ENCODE data around the gene LRRC66. TPM values are rescaled to one million over a fixed set of nuclear protein-coding genes. Genes with fewer than 3 reads are reported as not detected.

LRRC66 gene
- total and polyA plus RNA-seq, 2 experiments from 2014 or later: 0.24 TPM; not detected in 1

DNA sequence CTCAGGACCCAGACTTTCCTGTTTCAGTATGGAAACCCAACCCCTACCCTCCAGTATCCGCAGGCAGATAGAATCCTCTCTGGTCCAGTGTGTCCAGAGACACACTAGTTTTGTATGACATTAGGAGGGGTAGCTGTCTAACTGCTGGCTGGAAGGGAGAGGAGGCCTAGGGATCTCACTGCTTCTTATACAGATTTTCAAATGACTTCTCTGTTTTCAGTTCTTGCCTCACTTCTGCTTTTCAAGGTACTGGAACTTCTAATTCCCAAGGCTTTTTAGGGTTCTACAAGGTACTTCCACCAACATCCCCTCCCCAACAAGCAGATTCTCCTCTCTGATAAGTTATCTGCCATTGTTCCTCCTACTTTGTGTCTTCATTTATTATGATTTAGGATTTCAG lies 11.8 kb upstream of the LRRC66 start:
- no peak overlapping the region for H2AFZ ChIP-seq
- Mint-ChIP-seq H3K4me3 (no peak overlapping the region), H3K4me1 (peaks cover 12% of the 10 kb centered on the region; the same call in 2 of the 3 replicates), H3K9me3 (peaks cover 2% of the 10 kb centered on the region; the same call in 2 of the 3 replicates), H3K36me3 (ENCODE audit: low read depth) (peaks cover 43% of the 10 kb centered on the region), H3K27ac (no peak overlapping the region), H3K27me3 (ENCODE audit: insufficient read depth, low read depth, poor library complexity) (no peaks in the 10 kb centered on the region)
- no peak for TF ChIP-seq ZNF114 (CRISPR knock-in tag; IDR thresholded peaks at IDR 0.05)
- TF ChIP-seq NANOG (IDR thresholded peaks at IDR 0.05; ENCODE audit: borderline replicate concordance): no peak
- TF ChIP-seq POLR2AphosphoS5 (IDR thresholded peaks at IDR 0.05; ENCODE audit: low read depth): no peak
- no peak for TF ChIP-seq ZNF331 (CRISPR knock-in tag; IDR thresholded peaks at IDR 0.05; ENCODE audit: low read depth)
- no peaks in the 10 kb centered on the region for H3K9me2 ChIP-seq (ENCODE audit: insufficient read depth)
- H3K4me2 ChIP-seq: no peak overlapping the region
- no peak for ATAC-seq
- peaks cover 22% of the 10 kb centered on the region; the same call in 1 of the 2 replicates for H3K36me3 ChIP-seq (ENCODE audit: insufficient read depth)
- H3F3A ChIP-seq (replicated peaks; ENCODE audit: low read depth): no peaks in the 10 kb centered on the region
- DNase-seq (ENCODE audit: low spot score): no peak
- H3K27me3 ChIP-seq (ENCODE audit: insufficient read depth): no peaks in the 10 kb centered on the region
- peaks cover 4% of the 10 kb centered on the region; the same call in 1 of the 2 replicates for H4K20me1 ChIP-seq (replicated peaks; ENCODE audit: insufficient read depth)
- peaks cover 5% of the 10 kb centered on the region; the same call in 1 of the 2 replicates for H3K4me1 ChIP-seq (ENCODE audit: insufficient read depth)
- H3K4me3 ChIP-seq: no peak overlapping the region
- no peak overlapping the region for H3K27ac ChIP-seq (ENCODE audit: low read depth)
- H3K79me2 ChIP-seq (replicated peaks; ENCODE audit: insufficient read depth): peaks cover 33% of the 10 kb centered on the region

GRCh38 chr4:52028970-52029369 lies 8.8 kb upstream of the LRRC66 start:
- H3K27ac Mint-ChIP-seq: no peak overlapping the region
- H3K27me3 ChIP-seq (ENCODE audit: insufficient read depth): no peaks in the 10 kb centered on the region
- no peak overlapping the region for H2AFZ ChIP-seq
- H3K9me3 Mint-ChIP-seq: peaks cover 2% of the 10 kb centered on the region; the same call in 2 of the 3 replicates
- H3K4me3 Mint-ChIP-seq: no peak overlapping the region
- ATAC-seq (no peak), DNase-seq (ENCODE audit: low spot score) (no peak)
- H3K27me3 Mint-ChIP-seq (ENCODE audit: insufficient read depth, low read depth, poor library complexity): no peaks in the 10 kb centered on the region
- H4K20me1 ChIP-seq (replicated peaks; ENCODE audit: insufficient read depth): peaks cover 4% of the 10 kb centered on the region; the same call in 1 of the 2 replicates
- H3K36me3 ChIP-seq (ENCODE audit: insufficient read depth): peaks cover 22% of the 10 kb centered on the region; the same call in 1 of the 2 replicates
- H3K79me2 ChIP-seq (replicated peaks; ENCODE audit: insufficient read depth): peaks cover 11% of the 10 kb centered on the region
- no peaks in the 10 kb centered on the region for H3F3A ChIP-seq (replicated peaks; ENCODE audit: low read depth)
- no peak overlapping the region for H3K27ac ChIP-seq (ENCODE audit: low read depth)
- no peaks in the 10 kb centered on the region for H3K4me1 Mint-ChIP-seq
- H3K4me3 ChIP-seq: no peak overlapping the region
- no peak overlapping the region for H3K4me2 ChIP-seq
- H3K4me1 ChIP-seq (ENCODE audit: insufficient read depth): no peaks in the 10 kb centered on the region
- peaks cover 57% of the 10 kb centered on the region for H3K36me3 Mint-ChIP-seq (ENCODE audit: low read depth)
- no peaks in the 10 kb centered on the region for H3K9me2 ChIP-seq (ENCODE audit: insufficient read depth)
- no peak for TF ChIP-seq EZH2 (IDR thresholded peaks at IDR 0.05; ENCODE audit: low read depth, unreplicated experiment)
- TF ChIP-seq ZNF114 (CRISPR knock-in tag; IDR thresholded peaks at IDR 0.05): no peak
- no peak for TF ChIP-seq ZNF462 (CRISPR knock-in tag; IDR thresholded peaks at IDR 0.05)
- no peak for TF ChIP-seq STAT1 (IDR thresholded peaks at IDR 0.05; ENCODE audit: unreplicated experiment)
- TF ChIP-seq CTCF (conservative IDR thresholded peaks at IDR 0.05; ENCODE audit: low read depth in 2 of 2): no peak
- TF ChIP-seq CREB1 (CRISPR knock-in tag; IDR thresholded peaks at IDR 0.05; ENCODE audit: low read depth): no peak
- no peak for TF ChIP-seq POLR2AphosphoS5 (IDR thresholded peaks at IDR 0.05; ENCODE audit: low read depth)
- no peak for TF ChIP-seq REST (IDR thresholded peaks at IDR 0.05; ENCODE audit: unreplicated experiment)
- TF ChIP-seq EZH2phosphoT487 (IDR thresholded peaks at IDR 0.05; ENCODE audit: unreplicated experiment): no peak

Measured in GM23338 (cell line).